Hypothalamus (tissue), 51 donors: ENCODE results near the gene AFAP1L1.
A peak's percentile ranks its signal among the peaks of the same experiment; 100 is the strongest.

Source experiments
- DNase-seq, 51 donors: peaks; one replicate each; lab custom pipeline; 2025; lab: John Stamatoyannopoulos, UW

AFAP1L1 gene

DNA sequence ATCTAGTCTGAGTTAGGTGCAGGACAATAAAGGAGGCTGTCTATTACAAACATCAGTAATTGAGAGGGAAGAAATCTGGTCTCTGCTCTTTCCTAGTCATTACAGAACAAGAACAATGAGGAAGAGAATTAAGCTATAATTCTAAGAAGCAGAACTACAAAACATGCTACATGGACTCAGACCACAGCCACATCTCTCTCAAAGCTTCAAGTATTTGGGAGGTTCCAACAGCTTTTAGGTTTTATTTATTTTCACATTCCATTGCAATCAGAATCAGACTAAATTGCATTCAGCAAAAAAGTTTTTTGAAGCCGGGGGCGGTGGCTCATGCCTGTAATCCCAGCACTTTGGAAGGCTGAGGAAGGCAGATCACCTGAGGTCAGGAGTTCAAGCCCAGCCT, 72.5 kb downstream of the AFAP1L1 start:
- no peak for DNase-seq

DNA sequence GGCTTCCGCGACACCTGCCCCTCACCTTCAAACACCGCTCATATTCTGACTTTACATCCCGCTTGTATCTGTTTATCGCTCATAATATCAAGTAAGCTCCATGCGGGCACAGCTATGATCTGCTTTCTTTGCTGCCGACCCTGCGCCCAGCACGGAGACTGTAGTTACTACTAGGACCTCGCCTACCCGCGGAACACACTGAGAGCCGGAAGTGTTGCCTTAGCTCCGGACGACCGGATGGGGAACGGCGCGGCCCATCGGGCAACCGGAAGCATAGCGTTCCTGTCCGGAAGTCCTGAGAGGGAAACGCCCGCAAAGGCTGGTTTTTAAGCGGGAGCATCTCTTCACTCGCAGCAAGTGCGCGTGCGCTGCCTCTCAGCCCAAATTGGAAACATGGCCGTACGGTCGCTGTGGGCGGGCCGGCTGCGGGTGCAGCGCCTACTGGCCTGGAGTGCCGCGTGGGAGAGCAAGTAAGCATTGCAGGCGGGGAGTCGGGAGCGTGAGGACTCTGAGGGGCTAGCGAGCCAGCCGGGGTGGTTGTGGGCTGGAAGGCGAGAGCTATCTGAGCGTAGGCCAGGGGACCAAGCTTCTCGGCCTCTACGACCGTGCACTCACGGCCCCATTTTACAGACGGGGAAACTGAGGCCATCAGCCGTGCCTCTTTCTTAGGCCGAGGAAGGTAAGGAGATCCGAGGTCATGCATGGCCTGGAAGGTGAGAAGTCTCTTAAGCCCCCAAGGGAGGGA, 73.7 kb downstream of the AFAP1L1 start, which contains the start of gene GRPEL2:
Gene GRPEL2, plus strand, starts transcription at position 353 of the 745 bp plus-strand sequence. Its CDS starts 41 bp downstream, at position 394.
- peak; percentile 36 to 98 (median 92) for DNase-seq

DNA sequence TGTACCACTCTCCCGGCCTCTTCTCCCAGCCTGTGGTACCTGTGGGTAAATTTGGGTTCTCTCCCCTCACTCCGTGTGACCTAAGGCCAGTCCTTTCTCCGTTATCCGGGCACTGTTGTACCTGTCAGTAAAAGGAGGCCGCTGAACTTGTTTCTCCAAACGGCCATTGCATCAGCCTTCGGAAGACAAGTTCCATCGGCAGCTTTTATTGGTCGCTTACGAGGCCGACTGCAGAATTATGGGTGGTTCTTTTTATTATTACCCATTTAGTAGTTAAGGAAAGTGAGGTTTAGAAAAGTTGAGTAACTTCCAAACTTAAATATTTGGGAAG, 74.2 kb downstream of the AFAP1L1 start:
- DNase-seq, result peak in 3 of 51 donors; percentile 28 to 36 (median 29)

DNA sequence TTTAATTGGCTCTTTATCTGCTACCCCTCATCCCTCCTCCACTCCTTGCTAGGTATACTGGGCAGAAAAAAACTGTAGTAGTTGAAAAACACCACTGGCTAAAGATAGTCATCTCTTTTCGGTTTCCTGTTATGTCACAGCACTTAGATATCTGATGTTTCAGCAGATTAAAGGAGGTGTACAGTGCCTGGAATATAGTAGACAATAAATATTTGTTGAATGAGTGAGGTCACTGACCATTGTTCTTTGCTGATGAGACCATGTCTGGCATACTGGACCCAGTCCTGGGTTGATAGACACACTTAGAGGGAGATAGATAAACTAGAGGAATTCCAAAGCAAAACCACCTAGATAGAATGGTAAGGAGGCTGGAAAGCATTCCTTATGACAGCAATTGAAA, 76.9 kb downstream of the AFAP1L1 start:
- DNase-seq, result no peak

DNA sequence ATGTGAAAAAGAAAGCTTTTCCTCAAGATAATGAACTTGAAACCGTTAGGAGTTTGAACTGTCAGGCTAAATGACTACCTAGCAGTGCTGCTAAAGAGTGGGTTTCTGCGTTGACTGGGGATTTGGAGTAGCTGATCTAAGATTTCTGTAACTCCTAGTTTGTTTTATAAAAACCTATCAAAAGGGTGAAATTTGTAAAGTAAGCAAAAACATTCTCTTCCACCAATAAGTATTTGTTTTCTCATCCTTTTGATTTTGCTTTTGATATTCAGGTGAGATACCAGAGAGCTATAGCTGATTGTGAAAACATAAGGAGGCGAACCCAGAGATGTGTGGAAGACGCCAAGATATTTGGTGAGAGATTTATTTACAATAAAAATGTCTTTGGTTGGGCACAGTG, 77.7 kb downstream of the AFAP1L1 start:
- no peak for DNase-seq

DNA sequence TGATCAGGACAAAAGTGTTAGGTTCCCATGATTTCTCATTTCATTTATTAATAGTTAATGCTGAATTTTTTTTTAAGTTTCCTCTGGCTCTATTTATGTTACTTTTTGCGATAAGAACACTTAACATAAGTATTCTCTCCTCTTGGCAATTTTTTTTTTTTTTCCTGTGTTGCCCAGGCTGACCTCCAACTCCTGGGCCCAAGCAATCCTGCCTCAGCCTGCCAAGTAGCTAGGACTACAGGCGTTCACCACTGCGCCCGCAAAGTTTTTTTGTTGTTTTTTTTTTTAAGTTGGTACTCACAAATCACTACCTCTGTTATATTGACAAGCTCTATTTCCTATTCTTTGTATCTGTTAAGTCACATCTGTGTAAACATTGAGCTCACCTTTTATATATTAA, 80.5 kb downstream of the AFAP1L1 start:
- no peak for DNase-seq

DNA sequence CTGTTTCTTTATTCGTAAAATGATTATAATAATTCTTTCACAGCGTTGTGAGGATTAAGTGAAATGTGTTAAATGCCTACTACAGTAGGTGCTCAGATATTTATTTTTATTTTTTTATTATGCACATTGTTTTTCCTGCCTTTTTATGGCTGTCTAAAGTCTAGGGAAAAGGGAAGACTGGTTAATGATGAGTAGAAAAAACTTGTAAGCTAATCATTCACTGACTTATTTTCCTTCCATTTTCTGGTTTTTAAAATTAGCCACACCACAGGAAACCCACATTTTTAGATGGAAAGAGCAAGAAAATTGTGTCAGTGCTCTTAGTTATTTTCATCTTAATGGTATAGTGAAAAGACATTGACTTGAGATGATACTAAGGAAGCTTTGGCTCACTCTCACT, 82.3 kb downstream of the AFAP1L1 start:
- no peak for DNase-seq

DNA sequence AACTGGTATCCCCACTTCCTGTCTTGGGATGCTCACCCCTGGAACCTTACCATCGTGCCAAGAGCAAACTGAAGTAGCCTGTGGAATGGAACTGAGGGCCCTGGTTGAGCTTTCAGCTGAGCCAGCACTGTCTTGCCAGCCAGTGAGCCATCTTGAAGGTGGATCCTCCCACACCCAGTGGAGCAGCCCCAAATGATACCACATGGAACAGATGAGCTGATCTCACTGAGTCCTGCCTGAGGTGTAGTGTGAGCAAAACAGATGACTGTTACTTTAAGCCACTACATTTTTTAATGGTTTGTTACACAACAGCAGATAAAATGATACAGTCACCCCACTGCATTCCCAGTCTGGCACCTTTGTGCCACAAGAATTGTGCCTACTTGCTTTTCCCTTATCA, 84.0 kb downstream of the AFAP1L1 start:
- DNase-seq, result peak in 1 of 51 donors; percentile 36

DNA sequence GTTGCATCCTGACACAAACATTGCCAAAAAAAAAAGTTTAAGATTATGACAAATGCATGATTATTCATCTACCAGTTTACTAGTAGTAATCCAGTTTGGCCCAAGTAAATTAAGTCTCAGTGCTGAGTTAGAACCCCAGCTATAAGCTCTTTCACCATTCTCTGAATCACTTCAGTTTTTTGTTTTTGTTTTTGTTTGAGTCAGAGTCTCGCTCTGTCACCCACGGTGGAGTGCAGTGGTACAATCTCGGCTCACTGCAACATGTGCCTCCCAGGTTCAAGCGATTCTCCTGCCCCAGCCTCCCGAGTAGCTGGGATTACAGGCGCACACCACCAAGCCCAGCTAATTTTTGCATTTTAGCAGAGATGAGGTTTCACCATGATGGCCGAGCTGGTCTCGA, 84.7 kb downstream of the AFAP1L1 start:
- no peak for DNase-seq

DNA sequence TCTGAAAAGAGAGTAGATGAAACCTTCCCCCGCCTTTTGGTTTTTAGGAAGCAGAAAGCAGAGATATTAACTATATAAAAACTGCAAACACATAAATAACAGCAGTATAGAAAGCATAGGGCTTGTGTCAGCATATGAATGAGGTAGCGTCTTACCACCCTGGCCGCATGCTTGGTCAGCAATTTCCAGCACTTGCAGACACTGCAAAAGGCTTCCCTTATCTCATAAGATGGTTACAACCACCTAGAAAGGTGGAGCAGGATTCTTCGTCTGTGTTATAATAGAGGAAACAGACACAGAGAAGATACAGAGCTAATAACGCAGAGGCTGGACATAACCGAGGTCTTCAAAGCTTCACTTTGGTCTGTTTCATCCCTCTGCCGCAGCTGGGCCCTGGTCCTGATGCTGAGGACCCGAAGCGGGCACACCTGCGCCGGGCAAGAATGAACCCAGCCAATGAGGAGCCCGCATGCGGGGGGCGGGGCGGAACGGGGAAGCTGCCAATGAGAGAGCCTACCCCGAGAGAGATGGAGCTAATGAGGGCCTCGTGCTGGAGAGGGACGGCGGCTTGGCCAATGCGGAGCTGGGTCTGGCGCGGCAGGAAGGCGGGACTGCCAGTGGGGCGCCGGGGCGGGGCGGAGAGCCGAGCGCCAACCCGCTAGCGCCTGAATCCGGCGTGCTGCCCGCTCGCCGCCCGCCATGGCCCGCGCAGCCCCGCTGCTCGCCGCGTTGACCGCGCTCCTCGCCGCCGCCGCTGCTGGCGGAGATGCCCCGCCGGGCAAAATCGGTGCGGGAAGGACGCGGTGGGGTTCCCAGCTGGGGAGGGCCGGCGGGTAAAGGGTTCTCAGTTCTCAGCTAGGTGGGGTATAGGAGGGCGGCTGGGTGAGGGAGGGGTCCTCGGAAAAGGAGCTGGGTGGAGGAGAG, 86.0 kb downstream of the AFAP1L1 start, which contains the start of gene PCYOX1L:
Gene PCYOX1L, plus strand, starts transcription at position 677 of the 924 bp plus-strand sequence. Its CDS starts 23 bp downstream, at position 700.
- DNase-seq, result peak; percentile 64 to 99 (median 92)

DNA sequence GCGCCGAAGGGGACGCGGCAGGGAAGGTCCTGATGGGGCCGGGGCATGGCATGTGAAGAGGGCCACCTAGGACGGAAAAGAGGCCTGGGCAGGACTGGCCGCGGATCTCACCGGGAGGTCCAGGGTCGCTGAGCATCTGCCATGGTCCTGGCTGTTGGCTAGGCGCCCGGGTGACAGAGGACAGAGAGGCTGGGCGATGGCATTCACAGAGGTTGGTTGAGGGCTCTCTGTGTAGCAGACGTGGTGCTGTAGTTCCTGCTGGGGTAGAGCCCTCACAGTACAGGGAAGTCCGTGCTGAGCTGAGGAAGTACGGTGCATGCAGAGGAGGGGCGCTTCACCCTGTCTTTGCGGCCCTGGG, 86.6 kb downstream of the AFAP1L1 start:
- peak in 29 of 51 donors; percentile 19 to 66 (median 52) for DNase-seq

DNA sequence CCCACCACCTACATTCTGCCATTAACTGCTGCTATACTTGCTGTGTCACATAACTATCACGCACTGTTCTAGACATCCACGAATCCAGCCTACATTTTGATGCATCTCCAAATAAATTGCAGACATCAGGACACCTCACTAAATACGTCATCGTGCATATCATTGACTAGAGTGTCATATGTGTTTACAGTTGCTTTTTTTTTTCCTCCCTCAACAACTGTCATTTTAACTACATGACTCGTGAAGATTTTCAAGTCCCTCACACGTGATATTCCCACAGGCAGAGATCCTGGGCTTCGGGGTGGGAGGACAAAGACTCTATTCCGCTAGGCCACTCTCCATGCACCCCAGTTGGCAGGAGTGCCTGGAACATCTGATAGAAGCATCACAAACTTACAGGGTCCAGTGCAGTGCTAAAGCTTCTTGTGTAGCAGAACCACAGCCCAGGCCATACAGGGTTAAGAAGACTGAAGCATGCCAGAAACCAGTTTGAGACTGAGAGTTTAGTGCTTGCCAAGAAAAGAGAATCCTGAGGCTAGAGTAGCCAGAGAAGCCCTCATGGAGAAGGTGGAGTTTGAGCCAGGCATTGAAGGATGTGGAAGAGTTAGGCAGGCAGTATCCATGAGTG, 87.3 kb downstream of the AFAP1L1 start:
- peak in 5 of 51 donors; percentile 2 to 46 (median 14) for DNase-seq

DNA sequence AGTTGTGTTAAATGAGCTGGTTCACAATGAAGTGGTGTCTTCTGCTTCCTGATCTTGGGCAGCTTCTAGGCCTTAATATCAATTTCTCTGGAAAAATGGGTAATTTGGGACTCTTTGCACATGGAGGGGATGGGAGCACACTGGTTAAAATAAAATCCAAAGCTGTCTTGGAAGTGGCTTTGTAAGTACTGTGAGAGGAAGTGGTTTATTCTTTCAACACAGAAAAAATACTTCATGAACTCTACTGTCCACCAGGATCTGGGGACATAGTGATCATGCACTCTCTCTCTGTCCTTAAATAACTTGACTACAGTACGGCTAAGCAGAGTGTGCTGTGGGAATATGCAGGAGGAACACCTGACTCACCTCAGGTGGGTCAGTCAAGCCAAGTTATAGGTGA, 88.6 kb downstream of the AFAP1L1 start:
- no peak for DNase-seq

DNA sequence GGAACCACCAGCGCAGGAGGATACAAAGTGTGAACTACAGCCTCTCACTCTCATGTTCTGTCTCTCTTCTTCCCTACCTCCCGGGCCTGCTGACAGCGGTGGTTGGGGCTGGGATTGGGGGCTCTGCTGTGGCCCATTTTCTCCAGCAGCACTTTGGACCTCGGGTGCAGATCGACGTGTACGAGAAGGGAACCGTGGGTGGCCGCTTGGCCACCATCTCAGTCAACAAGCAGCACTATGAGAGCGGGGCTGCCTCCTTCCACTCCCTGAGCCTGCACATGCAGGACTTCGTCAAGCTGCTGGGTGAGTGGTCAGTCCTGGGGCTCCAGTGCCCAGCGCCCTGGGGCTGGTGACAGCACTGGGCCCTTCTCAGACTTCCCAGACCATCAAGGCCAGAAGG, 90.9 kb downstream of the AFAP1L1 start:
- DNase-seq, result no peak

DNA sequence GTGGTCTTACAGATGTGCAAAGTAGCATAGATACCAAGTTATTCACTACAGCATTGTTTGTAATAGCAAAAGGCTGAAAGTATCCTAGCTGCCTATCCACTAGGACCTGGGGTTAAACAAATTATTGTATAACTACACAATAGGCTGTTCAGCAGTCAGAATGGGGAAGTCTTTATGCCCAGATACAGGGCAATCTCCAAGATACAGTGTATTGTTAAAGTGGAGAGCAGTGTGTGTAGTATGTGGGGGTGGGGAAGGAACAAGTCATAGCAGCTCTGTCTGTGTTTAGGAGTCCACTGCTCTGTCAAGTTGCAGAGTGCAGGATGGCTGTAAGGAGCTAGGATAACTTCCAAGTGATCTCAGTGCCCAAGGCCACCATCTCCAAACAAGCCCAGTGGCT, 91.7 kb downstream of the AFAP1L1 start:
- DNase-seq, result no peak

DNA sequence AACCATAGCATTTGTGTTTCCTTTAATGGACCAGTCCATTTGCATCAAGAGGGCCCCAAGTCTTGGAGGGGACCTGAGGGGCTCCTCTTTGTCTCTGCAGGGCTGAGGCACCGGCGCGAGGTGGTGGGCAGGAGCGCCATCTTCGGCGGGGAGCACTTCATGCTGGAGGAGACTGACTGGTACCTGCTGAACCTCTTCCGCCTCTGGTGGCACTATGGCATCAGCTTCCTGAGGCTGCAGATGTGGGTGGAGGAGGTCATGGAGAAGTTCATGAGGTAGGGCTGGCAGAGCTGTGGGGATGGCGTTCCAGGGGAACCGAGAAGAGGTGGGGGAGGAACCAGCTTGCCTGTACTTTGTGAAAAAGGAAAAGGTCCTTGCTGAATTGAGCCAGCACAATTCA, 92.3 kb downstream of the AFAP1L1 start:
- DNase-seq, result no peak

DNA sequence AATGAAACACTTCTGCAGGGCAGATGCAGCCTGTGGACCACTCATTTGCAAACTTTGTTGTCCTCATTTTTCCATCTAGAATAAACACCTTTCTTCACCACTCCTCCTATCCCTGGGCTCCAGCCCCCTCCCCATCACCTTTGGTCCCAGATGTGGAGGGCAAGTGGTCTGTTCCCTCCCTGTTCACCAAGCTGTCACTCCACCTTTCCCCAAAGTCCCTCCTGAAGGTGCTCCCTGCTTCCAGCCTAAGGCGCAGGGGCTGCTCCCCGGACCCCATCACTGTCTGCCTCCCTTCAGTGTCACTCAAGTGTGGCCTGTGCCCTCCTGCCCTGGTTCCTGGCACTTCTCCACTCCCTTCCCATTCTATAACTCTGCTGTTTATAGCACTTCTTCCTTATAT, 93.1 kb downstream of the AFAP1L1 start:
- no peak for DNase-seq

DNA sequence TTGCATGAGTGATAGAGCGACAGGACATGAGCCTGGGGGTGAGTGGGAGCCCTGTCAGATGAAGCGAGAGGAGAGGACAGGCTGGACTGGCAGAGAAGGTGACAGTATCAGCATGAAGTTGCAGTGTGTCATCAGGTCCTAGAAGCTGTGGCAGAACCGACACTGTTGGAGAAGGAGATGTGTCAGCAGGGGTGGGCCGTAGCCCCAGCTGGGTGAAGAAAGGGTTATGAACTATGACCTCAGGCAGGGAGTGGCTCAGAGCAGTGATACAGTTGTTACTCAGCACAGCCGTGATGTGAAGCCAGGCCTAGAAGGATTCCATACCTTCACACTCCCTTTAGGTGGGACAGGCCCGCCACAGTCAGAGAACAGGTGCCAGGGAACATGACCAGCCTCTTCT, 93.8 kb downstream of the AFAP1L1 start:
- no peak for DNase-seq

DNA sequence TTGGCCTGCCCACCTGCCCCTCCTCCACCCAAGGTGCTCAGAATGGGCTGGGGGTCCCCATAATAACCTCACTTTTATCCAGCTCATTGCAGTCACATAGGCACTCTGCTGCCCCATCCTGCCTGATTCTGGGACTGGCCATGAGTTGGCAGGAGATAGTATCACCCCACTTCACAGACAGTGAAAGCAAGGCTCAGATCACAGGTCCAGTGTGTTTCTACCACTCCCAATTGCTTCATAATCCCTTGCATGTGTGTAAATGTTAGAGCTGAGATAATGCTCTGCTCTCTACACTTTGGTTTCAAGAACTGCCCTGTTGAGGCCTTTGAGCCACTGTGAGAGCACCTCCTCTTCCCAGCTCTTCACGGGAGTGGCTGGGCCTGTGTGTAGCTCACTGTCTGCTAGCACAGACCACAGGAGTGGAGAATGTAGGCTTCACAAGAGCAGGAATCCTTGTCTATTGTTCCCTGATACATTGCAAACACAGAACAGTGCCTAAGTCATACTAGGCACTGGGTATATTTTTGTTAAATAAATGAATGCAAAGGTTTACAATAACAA, 94.6 kb downstream of the AFAP1L1 start:
- no peak for DNase-seq

DNA sequence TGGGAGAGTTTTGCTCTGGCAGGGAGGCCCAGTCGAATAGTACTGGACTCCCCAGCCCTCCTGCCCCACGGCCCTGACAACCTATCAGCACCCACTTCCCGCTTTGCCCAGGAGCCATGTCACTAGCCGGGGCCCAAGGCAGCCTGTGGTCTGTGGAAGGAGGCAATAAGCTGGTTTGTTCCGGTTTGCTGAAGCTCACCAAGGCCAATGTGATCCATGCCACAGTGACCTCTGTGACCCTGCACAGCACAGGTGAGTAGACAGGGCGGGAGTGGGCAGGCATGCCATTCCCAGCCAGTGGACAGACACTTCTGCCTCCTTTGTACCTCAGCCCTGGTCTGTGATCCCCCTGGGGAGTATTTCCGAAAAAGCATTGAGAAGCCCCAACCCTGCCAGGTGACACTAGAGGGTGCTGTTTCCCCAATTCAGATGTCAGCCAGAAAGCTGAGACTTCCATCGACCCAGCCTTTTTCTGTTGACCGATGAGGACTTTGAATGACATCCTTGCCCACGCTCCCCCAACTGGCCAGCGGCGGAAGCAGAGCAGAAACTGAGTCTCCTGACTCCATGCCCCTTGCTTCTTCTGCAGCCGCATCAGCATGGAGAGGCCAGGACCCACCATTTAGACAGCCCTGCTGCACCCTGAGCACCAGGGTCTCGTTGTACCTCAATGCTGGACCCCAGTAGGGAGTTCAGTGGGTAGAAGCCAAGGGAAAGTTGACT, 95.8 kb downstream of the AFAP1L1 start:
- DNase-seq, result peak in 22 of 51 donors; percentile 6 to 56 (median 23)
